ENCODE data around the gene RTN1. TPM values are rescaled to one million over a fixed set of nuclear protein-coding genes. Genes with fewer than 3 reads are reported as not detected.
A peak's percentile ranks its signal among the peaks of the same experiment; 100 is the strongest.

The RTN1 gene
- total and polyA plus RNA-seq, 2 donors (not counting 1 experiment from before 2014, with no cell fraction given) = 0.34 TPM; not detected in 1

- DNase-seq = no peak
- Histone ChIP-seq H3K9ac (ENCODE audit: low read length) (peak overlapping the region; percentile 49), H3K36me3 (replicated peaks in 1 of 2; ENCODE audit: control extremely low read depth in 1 of 2, control insufficient read depth in 1 of 2, extremely low read depth in 1 of 2, insufficient read depth in 2 of 2, low read length in 1 of 2) (no peaks in the 10 kb centered on the region), H3K27ac (ENCODE audit: low read length in 2 of 2) (no peak overlapping the region), H3K27me3 (replicated peaks in 1 of 4; ENCODE audit: control extremely low read depth in 1 of 4, control insufficient read depth in 3 of 4, insufficient read depth in 4 of 4, low read length in 3 of 4) (peaks cover 0 to 21% (median 17%) of the 10 kb centered on the region in 4 experiments), H3K4me2 (replicated peaks; ENCODE audit: low read depth, low read length, poor library complexity, severe bottlenecking) (peak overlapping the region; percentile 63), H3K79me2 (ENCODE audit: control insufficient read depth, insufficient read depth, low read length) (no peaks in the 10 kb centered on the region), H3K9me3 (ENCODE audit: control extremely low read depth in 1 of 3, control insufficient read depth in 2 of 3, insufficient read depth in 1 of 3, low read length in 2 of 3) (peaks cover 0 to 3% (median 2%) of the 10 kb centered on the region in 3 donors), H2AFZ (ENCODE audit: insufficient read depth, low read depth, low read length, poor library complexity, severe bottlenecking) (peak overlapping the region; percentile 58), H3K4me1 (ENCODE audit: control insufficient read depth in 2 of 2, insufficient read depth in 2 of 2, low read length in 2 of 2) (peaks cover 12 to 17% of the 10 kb centered on the region in 2 donors), H4K20me1 (ENCODE audit: control insufficient read depth, insufficient read depth, low read length, poor library complexity, severe bottlenecking) (no peaks in the 10 kb centered on the region), H3K4me3 (ENCODE audit: control extremely low read depth in 1 of 5, extremely low read depth in 1 of 5, insufficient read depth in 1 of 5, low read depth in 2 of 5, low read length in 4 of 5) (peak overlapping the region in 3 of 5 experiments; percentile 15 to 42 (median 41))
- no peak for TF ChIP-seq CTCF (IDR thresholded peaks at IDR 0.05)
- no peak for TF ChIP-seq EZH2 (IDR thresholded peaks at IDR 0.05; ENCODE audit: borderline replicate concordance, insufficient read depth, low read depth, low read length, poor library complexity, severe bottlenecking)
- Mint-ChIP-seq H3K27me3 (peaks cover 44% of the 10 kb centered on the region), H3K27ac (no peak overlapping the region), H3K9me3 (ENCODE audit: insufficient read depth) (no peaks in the 10 kb centered on the region), H3K4me1 (peaks cover 8% of the 10 kb centered on the region), H3K4me3 (peak overlapping the region; percentile 85)
- ChIA-PET POLR2A (no interaction called here), CTCF (no interaction called here)
- intact Hi-C loops (cut with micrococcal nuclease) = no loop called here
- ATAC-seq (ENCODE audit: low read depth) = no peak
- WGBS (ENCODE audit: insufficient coverage) = 0% methylated on average over 1 of the region's 4 CpGs
Observed at GRCh38 chr14:59871166-59871495, 555 bp upstream of the RTN1 start.

GRCh38 chr14:59869381-59870255, 958 bp downstream of the RTN1 start:
- Mint-ChIP-seq H3K9me3 (ENCODE audit: insufficient read depth) (no peaks in the 10 kb centered on the region), H3K27me3 (peaks cover 56% of the 10 kb centered on the region), H3K4me3 (peak overlapping the region; percentile 59), H3K4me1 (peaks cover 8% of the 10 kb centered on the region), H3K27ac (no peak overlapping the region)
- 27% methylated on average over 31 of the region's 44 CpGs for WGBS (ENCODE audit: insufficient coverage)
- DNase-seq (no peak), ATAC-seq (ENCODE audit: low read depth) (no peak)
- H3K4me3 ChIP-seq (ENCODE audit: control extremely low read depth in 1 of 5, extremely low read depth in 1 of 5, insufficient read depth in 1 of 5, low read depth in 2 of 5, low read length in 4 of 5) = peak overlapping the region in 2 of 5 experiments; percentile 34 to 41
- no peak for TF ChIP-seq CTCF (IDR thresholded peaks at IDR 0.05)
- TF ChIP-seq EZH2 (IDR thresholded peaks at IDR 0.05; ENCODE audit: borderline replicate concordance, insufficient read depth, low read depth, low read length, poor library complexity, severe bottlenecking) = no peak
- H3K27ac ChIP-seq (ENCODE audit: low read length in 2 of 2) = no peak overlapping the region
- peak overlapping the region; percentile 63 for H3K4me2 ChIP-seq (replicated peaks; ENCODE audit: low read depth, low read length, poor library complexity, severe bottlenecking)
- peaks cover 0 to 3% (median 2%) of the 10 kb centered on the region in 3 donors for H3K9me3 ChIP-seq (ENCODE audit: control extremely low read depth in 1 of 3, control insufficient read depth in 2 of 3, insufficient read depth in 1 of 3, low read length in 2 of 3)
- H2AFZ ChIP-seq (ENCODE audit: insufficient read depth, low read depth, low read length, poor library complexity, severe bottlenecking) = no peak overlapping the region
- no peaks in the 10 kb centered on the region for H3K79me2 ChIP-seq (ENCODE audit: control insufficient read depth, insufficient read depth, low read length)
- ChIA-PET POLR2A (no interaction called here), CTCF (no interaction called here)
- peaks cover 12 to 17% of the 10 kb centered on the region in 2 donors for H3K4me1 ChIP-seq (ENCODE audit: control insufficient read depth in 2 of 2, insufficient read depth in 2 of 2, low read length in 2 of 2)
- H4K20me1 ChIP-seq (ENCODE audit: control insufficient read depth, insufficient read depth, low read length, poor library complexity, severe bottlenecking) = no peaks in the 10 kb centered on the region
- intact Hi-C loops (cut with micrococcal nuclease) = no loop called here
- no peaks in the 10 kb centered on the region for H3K36me3 ChIP-seq (replicated peaks in 1 of 2; ENCODE audit: control extremely low read depth in 1 of 2, control insufficient read depth in 1 of 2, extremely low read depth in 1 of 2, insufficient read depth in 2 of 2, low read length in 1 of 2)
- H3K27me3 ChIP-seq (replicated peaks in 1 of 4; ENCODE audit: control extremely low read depth in 1 of 4, control insufficient read depth in 3 of 4, insufficient read depth in 4 of 4, low read length in 3 of 4) = peaks cover 0 to 21% (median 17%) of the 10 kb centered on the region in 4 experiments
- H3K9ac ChIP-seq (ENCODE audit: low read length) = peak overlapping the region; percentile 49
